Breast epithelium (tissue), 3 donors: ENCODE data around the gene STX18.

Experiments
- CTCF ChIP-seq, 3 donors: fragments of 450-650 bp; IDR thresholded peaks; one replicate each; pipeline ENCODE4 v1.5.1; 2016 to 2017; ENCODE audit warnings: antibody characterized with exemption in 3 of 3, mild to moderate bottlenecking in 3 of 3, moderate library complexity in 3 of 3
- POLR2A ChIP-seq: fragments of 450-650 bp; IDR thresholded peaks from one replicate; pipeline ENCODE4 v1.6.1; 2016; ENCODE audit warnings: antibody characterized with exemption, mild to moderate bottlenecking, moderate library complexity
- POLR2AphosphoS5 ChIP-seq, 3 donors: sonication (generic); formaldehyde crosslinking; IDR thresholded peaks; one replicate each; pipeline ENCODE4 v1.6.1; 2017; ENCODE audit warnings: antibody characterized with exemption in 3 of 3

GRCh38 chr4:4415107-4415805 is 126.6 kb downstream of the STX18 start:
- TF ChIP-seq POLR2A, result no peak
- TF ChIP-seq CTCF (IDR thresholded peaks at IDR 0.05), result no peak
- no peak for TF ChIP-seq POLR2AphosphoS5 (IDR thresholded peaks at IDR 0.05)
